K562 (cell line): ENCODE data around the gene TAF8. TPM values are rescaled to one million over a fixed set of nuclear protein-coding genes. Genes with fewer than 3 reads are reported as not detected.

ENCODE experiments used
- CEBPZ ChIP-seq: fragments of 150-350 bp; IDR thresholded peaks from 2 replicates; pipeline ENCODE4 v1.6.1; 2014; ENCODE audit warnings: low read depth, mild to moderate bottlenecking, low read length, borderline replicate concordance
- CHCHD3 ChIP-seq: fragments of 250-450 bp; sonication (Bioruptor Pico); IDR thresholded peaks from 2 replicates; pipeline ENCODE4 v2.1.2; 2022; ENCODE audit warnings: mild to moderate bottlenecking
- ELF1 ChIP-seq: fragments of 200-800 bp; sonication (Bioruptor generic); IDR thresholded peaks from 2 replicates; pipeline ENCODE4 v1.6.1; 2016; ENCODE audit warnings: missing genetic modification characterization, missing compliant biosample characterization
- FOXM1 ChIP-seq, 2 experiments: fragments of 450-650 bp in 1 of 2; sonication (generic) in 1 of 2; formaldehyde crosslinking in 1 of 2; IDR thresholded peaks; 2 replicates each; pipeline versions ENCODE4 v1.6.1 to v1.9.0; 2017 to 2022; ENCODE audit warnings: low read depth in 2 of 2, mild to moderate bottlenecking in 2 of 2, missing genetic modification reagents in 1 of 2, moderate library complexity in 1 of 2
- HDAC6 ChIP-seq: IDR thresholded peaks from 2 replicates; pipeline ENCODE4 v1.6.1; 2012; ENCODE audit warnings: low read depth, mild to moderate bottlenecking, control low read depth, inconsistent platforms, low read length, moderate library complexity
- HDGF ChIP-seq: fragments of 450-650 bp; IDR thresholded peaks from 2 replicates; pipeline ENCODE4 v1.6.1; 2016
- HES1 ChIP-seq: fragments of 450-650 bp; IDR thresholded peaks from 2 replicates; pipeline ENCODE4 v1.6.1; 2016; ENCODE audit warnings: low read depth, mild to moderate bottlenecking, moderate library complexity
- HNRNPL ChIP-seq: fragments of 200-400 bp; formaldehyde crosslinking; IDR thresholded peaks from 2 replicates; pipeline ENCODE4 v1.6.1; 2017; ENCODE audit warnings: low read depth, mild to moderate bottlenecking, low read length
- KLF6 ChIP-seq: fragments of 250-450 bp; sonication (Bioruptor Pico); IDR thresholded peaks from 2 replicates; pipeline ENCODE4 v1.4.0; 2020; ENCODE audit warnings: mild to moderate bottlenecking, moderate library complexity, borderline replicate concordance
- MCM7 ChIP-seq, 2 experiments: fragments of 450-650 bp; IDR thresholded peaks; 2 replicates each; pipeline ENCODE4 v1.6.1; 2016 to 2018
- MTA2 ChIP-seq: fragments of 450-650 bp; IDR thresholded peaks from 2 replicates; pipeline ENCODE4 v1.6.1; 2016; ENCODE audit warnings: low read depth
- MXI1 ChIP-seq: IDR thresholded peaks from 2 replicates; pipeline ENCODE4 v1.6.1; 2011; ENCODE audit warnings: low read depth, mild to moderate bottlenecking, improper control_type of control experiment, low read length
- SMARCA5 ChIP-seq: fragments of 450-650 bp; IDR thresholded peaks from 2 replicates; pipeline ENCODE4 v1.6.1; 2016
- TGIF2 ChIP-seq: sonication (generic); formaldehyde crosslinking; IDR thresholded peaks from 2 replicates; pipeline ENCODE4 v1.8.1; 2022; ENCODE audit warnings: mild to moderate bottlenecking, missing genetic modification reagents, moderate library complexity
- THRA ChIP-seq: fragments of 450-650 bp; IDR thresholded peaks from 2 replicates; pipeline ENCODE4 v1.6.1; 2017; ENCODE audit warnings: mild to moderate bottlenecking, moderate library complexity
- TSHZ1 ChIP-seq: fragments of 250-450 bp; sonication (Bioruptor Pico); IDR thresholded peaks from 2 replicates; pipeline ENCODE4 v1.4.0; 2020; ENCODE audit warnings: mild to moderate bottlenecking, moderate library complexity
- ZKSCAN1 ChIP-seq: fragments of 150-350 bp; IDR thresholded peaks from 2 replicates; pipeline ENCODE4 v1.6.1; 2016; ENCODE audit warnings: low read depth, low read length
- ZNF41 ChIP-seq: fragments of 250-450 bp; sonication (Bioruptor Pico); conservative IDR thresholded peaks from 2 replicates; pipeline ENCODE4 v1.4.0; 2020; ENCODE audit warnings: mild to moderate bottlenecking
- ZNF77 ChIP-seq: fragments of 250-450 bp; sonication (Bioruptor Pico); IDR thresholded peaks from 2 replicates; pipeline ENCODE4 v1.5.0; 2020
- polyA plus RNA-seq, 8 experiments: library from polyadenylated mRNA; depleted of rRNA in 4 of 8; stranded (reverse) in 5 of 8; unstranded in 3 of 8; fragments of >200 nt; fragmentation: Nextera tagmentation in 2 of 8; fragmentation: Illumina TruSeq in 1 of 8; extraction: Ambion mirVana in 2 of 8; extraction: Trizol in 1 of 8; gene quantifications; 2 replicates each; pipeline versions ENCODE4 v1.2.1 to v1.2.3, GENCODE V29; 2011 to 2014; ENCODE audit warnings: inconsistent platforms in 1 of 8, missing spikeins in 1 of 8
- total RNA-seq, 7 experiments: library from RNA; depleted of rRNA in 6 of 7; stranded (reverse); fragments of >200 nt in 6 of 7; fragmentation: Illumina TruSeq in 2 of 7; extraction: Trizol in 2 of 7; gene quantifications; 2 replicates each; pipeline versions ENCODE4 v1.2.1 to v1.2.3, GENCODE V29; 2011 to 2021; ENCODE audit warnings: low replicate concordance in 1 of 7

TAF8 gene
- total and polyA plus RNA-seq, 9 of the 15 experiments (the other 6 are each of a cell fraction or from before 2014, with no cell fraction given): 29.4 to 84.0 (median 52.6) TPM

GRCh38 chr6:42045538-42046460 is 4.5 kb upstream of the TAF8 start (continued):
- no peak for TF ChIP-seq TSHZ1 (CRISPR knock-in tag)
- TF ChIP-seq HNRNPL: peak; percentile 43; the same call in 1 of the 2 replicates
- no peak for TF ChIP-seq ELF1 (tag)
- peak; percentile 95 for TF ChIP-seq MXI1
- 0 out of 2 replicates have a peak, but pooled peaks have one; percentile 11 for TF ChIP-seq ZNF41 (CRISPR knock-in tag)
- TF ChIP-seq SMARCA5: no peak; the same call in 1 of the 2 replicates
- TF ChIP-seq HES1: no peak
- TF ChIP-seq THRA: no peak
- TF ChIP-seq ZNF77 (CRISPR knock-in tag): no peak
- TF ChIP-seq KLF6 (CRISPR knock-in tag): peak; percentile 43; the same call in 1 of the 2 replicates
- no peak for TF ChIP-seq CHCHD3 (CRISPR knock-in tag)
- no peak for TF ChIP-seq HDGF
- no peak for TF ChIP-seq MCM7 (IDR thresholded peaks at IDR 0.05)
- no peak for TF ChIP-seq CEBPZ
- TF ChIP-seq TGIF2: no peak
- TF ChIP-seq ZKSCAN1: peak; percentile 54; the same call in 1 of the 2 replicates
- TF ChIP-seq MTA2: 0 out of 2 replicates have a peak, but pooled peaks have one; percentile 11
- TF ChIP-seq FOXM1 (IDR thresholded peaks at IDR 0.05; ENCODE audit: low read depth): peak; percentile 50
- no peak for TF ChIP-seq FOXM1 (CRISPR knock-in tag; IDR thresholded peaks at IDR 0.05; ENCODE audit: low read depth)
- TF ChIP-seq HDAC6: no peak
